ENCODE data around the gene APOBEC3C.
"Not testable (repeated sequence)": the region's sequence is repeated elsewhere in the genome, so short reads cannot be mapped to it uniquely, and the experiment has no call there.

DNA sequence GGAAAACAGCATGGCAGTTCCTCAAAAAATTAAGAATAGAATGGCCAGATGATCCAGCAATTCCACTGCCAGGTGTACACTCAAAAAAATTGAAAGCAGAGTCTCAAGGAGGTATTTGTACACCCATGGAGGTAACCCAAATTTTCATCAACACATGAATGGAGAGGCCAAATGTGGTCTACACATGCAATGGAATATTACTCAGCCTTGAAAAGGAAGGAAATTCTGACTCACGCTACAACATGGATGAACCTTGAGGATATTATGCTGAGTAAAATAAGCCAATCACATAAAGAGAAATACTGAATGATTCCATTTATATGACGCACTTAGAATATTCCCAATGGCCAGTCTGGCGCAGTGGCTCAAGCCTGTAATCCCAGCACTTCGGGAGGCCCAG is 36.8 kb upstream of the APOBEC3C start:
- not testable (repeated sequence) for TF ChIP-seq EP300 (IDR thresholded peaks at IDR 0.05; ENCODE audit: borderline replicate concordance in 1 of 2, low read depth in 1 of 2, low read length in 1 of 2); POLR2AphosphoS5 (IDR thresholded peaks at IDR 0.05; ENCODE audit: low read depth, low read length)
